ENCODE results near the gene ERAL1.

- TF ChIP-seq BHLHE40 (IDR thresholded peaks at IDR 0.05; ENCODE audit: borderline replicate concordance) = no peak
- TF ChIP-seq FOXM1 (IDR thresholded peaks at IDR 0.05; ENCODE audit: borderline replicate concordance) = no peak
Observed at GRCh38 chr17:28882154-28882895, 27.5 kb downstream of the ERAL1 start.
